Measurements from ENCODE around the gene ANTKMT. TPM values are rescaled to one million over a fixed set of nuclear protein-coding genes. Genes with fewer than 3 reads are reported as not detected.
A peak's percentile ranks its signal among the peaks of the same experiment; 100 is the strongest.

ANTKMT gene
- total and polyA plus RNA-seq, 12 donors: 23.3 to 91.1 (median 31.7) TPM

- Histone ChIP-seq H3K4me1 (peaks cover 30 to 60% (median 49%) of the 10 kb centered on the region in 9 donors), H3K27me3 (peaks cover 0 to 22% (median 0%) of the 10 kb centered on the region in 7 donors), H3K9me3 (no peaks in the 10 kb centered on the region), H3K36me3 (peaks cover 0 to 24% (median 18%) of the 10 kb centered on the region in 9 donors), H3K4me3 (peak within 1 kb of the TSS; percentile 50 to 95 (median 71)), H3K27ac (peak within 1 kb of the TSS; percentile 66 to 99 (median 96))
- ATAC-seq (peak; percentile 63 to 82 (median 70)), DNase-seq (peak; percentile 90)
- intact Hi-C loops (cut with DNase I): loop anchor here in 1 of 10 donors (2.0 kb wide), 1 partner anchor 41 kb away; the partner anchor contains the start of gene ANTKMT
- WGBS, 2 donors: 1% methylated on average over 74 to 91 of the region's 91 CpGs
- TF ChIP-seq, protein P1, sequence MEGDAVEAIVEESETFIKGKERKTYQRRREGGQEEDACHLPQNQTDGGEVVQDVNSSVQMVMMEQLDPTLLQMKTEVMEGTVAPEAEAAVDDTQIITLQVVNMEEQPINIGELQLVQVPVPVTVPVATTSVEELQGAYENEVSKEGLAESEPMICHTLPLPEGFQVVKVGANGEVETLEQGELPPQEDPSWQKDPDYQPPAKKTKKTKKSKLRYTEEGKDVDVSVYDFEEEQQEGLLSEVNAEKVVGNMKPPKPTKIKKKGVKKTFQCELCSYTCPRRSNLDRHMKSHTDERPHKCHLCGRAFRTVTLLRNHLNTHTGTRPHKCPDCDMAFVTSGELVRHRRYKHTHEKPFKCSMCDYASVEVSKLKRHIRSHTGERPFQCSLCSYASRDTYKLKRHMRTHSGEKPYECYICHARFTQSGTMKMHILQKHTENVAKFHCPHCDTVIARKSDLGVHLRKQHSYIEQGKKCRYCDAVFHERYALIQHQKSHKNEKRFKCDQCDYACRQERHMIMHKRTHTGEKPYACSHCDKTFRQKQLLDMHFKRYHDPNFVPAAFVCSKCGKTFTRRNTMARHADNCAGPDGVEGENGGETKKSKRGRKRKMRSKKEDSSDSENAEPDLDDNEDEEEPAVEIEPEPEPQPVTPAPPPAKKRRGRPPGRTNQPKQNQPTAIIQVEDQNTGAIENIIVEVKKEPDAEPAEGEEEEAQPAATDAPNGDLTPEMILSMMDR (IDR thresholded peaks at IDR 0.05): no peak
These were observed 40.9 kb upstream of the ANTKMT start, which contains the start of gene STUB1 for GRCh38 chr16:679814-680624. STUB1 (plus strand) TSS chr16:680410; CDS start chr16:680526, 116 bp downstream.

DNA sequence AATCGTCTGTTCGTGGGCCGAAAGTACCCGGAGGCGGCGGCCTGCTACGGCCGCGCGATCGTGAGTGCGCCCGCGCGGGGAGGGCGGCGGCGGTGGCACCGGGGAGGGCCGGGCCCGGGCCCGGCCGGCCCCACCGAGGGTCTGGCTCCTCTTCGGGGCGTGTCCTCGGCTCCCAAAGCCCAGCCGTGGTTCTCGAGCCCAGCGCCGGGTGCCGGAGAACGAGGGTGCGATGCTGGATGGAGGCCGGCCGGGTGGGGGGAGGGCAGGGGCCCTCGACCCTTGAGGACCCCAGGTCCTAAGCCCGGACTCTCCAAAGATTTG is 40.4 kb upstream of the ANTKMT start:
- Histone ChIP-seq H3K4me3 (peak overlapping the region; percentile 50 to 95 (median 71)), H3K9me3 (no peaks in the 10 kb centered on the region), H3K27me3 (peaks cover 0 to 17% (median 0%) of the 10 kb centered on the region in 7 donors), H3K27ac (peak overlapping the region; percentile 66 to 99 (median 96)), H3K4me1 (peaks cover 33 to 60% (median 50%) of the 10 kb centered on the region in 9 donors), H3K36me3 (peaks cover 0 to 28% (median 18%) of the 10 kb centered on the region in 9 donors)
- 0% methylated on average over 38 of the region's 38 CpGs for WGBS, 2 donors
- intact Hi-C loops (cut with DNase I): loop anchor here in 1 of 10 donors (2.0 kb wide), 1 partner anchor 40 kb away; the partner anchor contains the start of gene ANTKMT
- DNase-seq (no peak), ATAC-seq (no peak)
- TF ChIP-seq, protein P1 (IDR thresholded peaks at IDR 0.05): no peak

- ATAC-seq (no peak), DNase-seq (peak in 1 of 2 donors; percentile 54)
- Histone ChIP-seq H3K4me1 (peaks cover 33 to 60% (median 50%) of the 10 kb centered on the region in 9 donors), H3K27ac (peak overlapping the region in 9 of 10 donors; percentile 92 to 99 (median 97)), H3K4me3 (peak overlapping the region; percentile 50 to 95 (median 71)), H3K9me3 (no peaks in the 10 kb centered on the region), H3K36me3 (peaks cover 0 to 29% (median 19%) of the 10 kb centered on the region in 9 donors), H3K27me3 (peaks cover 0 to 11% (median 0%) of the 10 kb centered on the region in 7 donors)
- 45% methylated on average over 44 of the region's 44 CpGs for WGBS, 2 donors
- TF ChIP-seq, protein P1 (IDR thresholded peaks at IDR 0.05): peak in 2 of 9 donors; percentile 10 to 15
- intact Hi-C loops (cut with DNase I): loop anchor here in 1 of 10 donors (2.0 kb wide), 1 partner anchor 40 kb away; the partner anchor contains the start of gene ANTKMT
These were observed 39.8 kb upstream of the ANTKMT start for GRCh38 chr16:680967-681745.

All from heart right ventricle (tissue), 16 donors.